Endothelial cell (in vitro differentiated cells): Measurements from ENCODE around the gene NOP16. TPM values are rescaled to one million over a fixed set of nuclear protein-coding genes. Genes with fewer than 3 reads are reported as not detected.

Source experiments
- DNase-seq: peaks from one replicate; pipeline ENCODE4 v3.0.0; 2021; ENCODE audit warnings: low spot score
- H3K27ac Mint-ChIP-seq: one replicate; pipeline ENCODE4 v1.8.0; 2021; ENCODE audit warnings: mixed read lengths, inconsistent platforms; ENCODE audit not compliant: unreplicated experiment
- H3K27me3 Mint-ChIP-seq: one replicate; pipeline ENCODE4 v1.8.0; 2021; ENCODE audit warnings: mild to moderate bottlenecking, moderate library complexity, mixed read lengths, inconsistent platforms; ENCODE audit not compliant: unreplicated experiment
- H3K36me3 Mint-ChIP-seq: one replicate; pipeline ENCODE4 v1.8.0; 2021; ENCODE audit warnings: mild to moderate bottlenecking, low read depth, mixed read lengths, inconsistent platforms; ENCODE audit not compliant: unreplicated experiment
- H3K4me1 Mint-ChIP-seq: one replicate; pipeline ENCODE4 v1.8.0; 2021; ENCODE audit warnings: mild to moderate bottlenecking, mixed read lengths, inconsistent platforms; ENCODE audit not compliant: unreplicated experiment
- H3K4me3 Mint-ChIP-seq: one replicate; pipeline ENCODE4 v1.8.0; 2021; ENCODE audit warnings: mild to moderate bottlenecking, mixed read lengths, inconsistent platforms; ENCODE audit not compliant: unreplicated experiment
- H3K9me3 Mint-ChIP-seq: one replicate; pipeline ENCODE4 v1.8.0; 2021; ENCODE audit warnings: mixed read lengths, inconsistent platforms; ENCODE audit not compliant: unreplicated experiment
- total RNA-seq: library from RNA; stranded (reverse); fragmentation: NEBNext Ultra II Directional; extraction: Animal tissue kit (Norgen Biotek cat#: 25700); gene quantifications from one replicate; pipeline ENCODE4 v1.2.1, GENCODE V29; 2021; ENCODE audit not compliant: unreplicated experiment
- TF ChIP-seq, protein P1 (sequence below): fragments of 200-600 bp; sonication (generic); IDR thresholded peaks from one replicate; pipeline ENCODE4 v1.5.0; 2021; ENCODE audit warnings: antibody characterized with exemption; ENCODE audit not compliant: unreplicated experiment

Gene NOP16
- total RNA-seq, 1 donor from 2014 or later, result 11.9 TPM

DNA sequence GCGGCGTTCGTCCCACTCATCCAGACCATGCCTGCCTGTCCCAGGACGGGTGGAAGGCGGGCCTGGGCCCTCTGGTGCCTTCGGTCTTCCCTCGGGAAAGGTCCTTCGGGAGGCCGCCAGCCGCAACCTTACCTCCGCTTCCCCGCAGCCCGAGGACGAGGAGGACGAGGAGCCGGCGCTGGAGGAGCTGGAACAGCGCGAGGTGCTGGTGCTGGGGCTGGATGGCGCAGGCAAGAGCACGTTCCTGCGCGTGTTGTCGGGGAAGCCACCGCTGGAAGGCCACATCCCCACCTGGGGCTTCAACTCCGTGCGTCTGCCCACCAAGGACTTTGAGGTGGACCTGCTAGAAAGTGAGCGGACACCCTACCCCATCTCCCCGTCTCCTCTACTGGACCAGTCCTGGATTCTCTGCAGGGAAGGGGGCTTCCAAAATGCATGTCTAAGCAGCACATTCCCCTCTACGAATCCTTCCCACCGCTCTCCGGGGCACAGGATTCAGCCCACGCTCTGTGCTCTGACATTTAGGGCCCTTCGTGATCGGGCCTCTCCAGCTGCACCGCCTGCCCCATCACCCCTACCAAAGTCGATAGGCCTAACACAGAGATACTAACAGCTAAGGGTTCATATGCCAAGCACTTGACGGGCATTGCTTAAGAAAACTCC, 22.0 kb downstream of the NOP16 start:
- TF ChIP-seq, protein P1, sequence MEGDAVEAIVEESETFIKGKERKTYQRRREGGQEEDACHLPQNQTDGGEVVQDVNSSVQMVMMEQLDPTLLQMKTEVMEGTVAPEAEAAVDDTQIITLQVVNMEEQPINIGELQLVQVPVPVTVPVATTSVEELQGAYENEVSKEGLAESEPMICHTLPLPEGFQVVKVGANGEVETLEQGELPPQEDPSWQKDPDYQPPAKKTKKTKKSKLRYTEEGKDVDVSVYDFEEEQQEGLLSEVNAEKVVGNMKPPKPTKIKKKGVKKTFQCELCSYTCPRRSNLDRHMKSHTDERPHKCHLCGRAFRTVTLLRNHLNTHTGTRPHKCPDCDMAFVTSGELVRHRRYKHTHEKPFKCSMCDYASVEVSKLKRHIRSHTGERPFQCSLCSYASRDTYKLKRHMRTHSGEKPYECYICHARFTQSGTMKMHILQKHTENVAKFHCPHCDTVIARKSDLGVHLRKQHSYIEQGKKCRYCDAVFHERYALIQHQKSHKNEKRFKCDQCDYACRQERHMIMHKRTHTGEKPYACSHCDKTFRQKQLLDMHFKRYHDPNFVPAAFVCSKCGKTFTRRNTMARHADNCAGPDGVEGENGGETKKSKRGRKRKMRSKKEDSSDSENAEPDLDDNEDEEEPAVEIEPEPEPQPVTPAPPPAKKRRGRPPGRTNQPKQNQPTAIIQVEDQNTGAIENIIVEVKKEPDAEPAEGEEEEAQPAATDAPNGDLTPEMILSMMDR, result no peak
- no peaks in the 10 kb centered on the region for H3K4me1 Mint-ChIP-seq
- H3K27me3 Mint-ChIP-seq, result peaks cover 14% of the 10 kb centered on the region
- H3K9me3 Mint-ChIP-seq, result no peaks in the 10 kb centered on the region
- H3K4me3 Mint-ChIP-seq, result peak overlapping the region; percentile 81
- H3K36me3 Mint-ChIP-seq, result peaks cover 20% of the 10 kb centered on the region
- no peak overlapping the region for H3K27ac Mint-ChIP-seq
- DNase-seq, result peak; percentile 21

DNA sequence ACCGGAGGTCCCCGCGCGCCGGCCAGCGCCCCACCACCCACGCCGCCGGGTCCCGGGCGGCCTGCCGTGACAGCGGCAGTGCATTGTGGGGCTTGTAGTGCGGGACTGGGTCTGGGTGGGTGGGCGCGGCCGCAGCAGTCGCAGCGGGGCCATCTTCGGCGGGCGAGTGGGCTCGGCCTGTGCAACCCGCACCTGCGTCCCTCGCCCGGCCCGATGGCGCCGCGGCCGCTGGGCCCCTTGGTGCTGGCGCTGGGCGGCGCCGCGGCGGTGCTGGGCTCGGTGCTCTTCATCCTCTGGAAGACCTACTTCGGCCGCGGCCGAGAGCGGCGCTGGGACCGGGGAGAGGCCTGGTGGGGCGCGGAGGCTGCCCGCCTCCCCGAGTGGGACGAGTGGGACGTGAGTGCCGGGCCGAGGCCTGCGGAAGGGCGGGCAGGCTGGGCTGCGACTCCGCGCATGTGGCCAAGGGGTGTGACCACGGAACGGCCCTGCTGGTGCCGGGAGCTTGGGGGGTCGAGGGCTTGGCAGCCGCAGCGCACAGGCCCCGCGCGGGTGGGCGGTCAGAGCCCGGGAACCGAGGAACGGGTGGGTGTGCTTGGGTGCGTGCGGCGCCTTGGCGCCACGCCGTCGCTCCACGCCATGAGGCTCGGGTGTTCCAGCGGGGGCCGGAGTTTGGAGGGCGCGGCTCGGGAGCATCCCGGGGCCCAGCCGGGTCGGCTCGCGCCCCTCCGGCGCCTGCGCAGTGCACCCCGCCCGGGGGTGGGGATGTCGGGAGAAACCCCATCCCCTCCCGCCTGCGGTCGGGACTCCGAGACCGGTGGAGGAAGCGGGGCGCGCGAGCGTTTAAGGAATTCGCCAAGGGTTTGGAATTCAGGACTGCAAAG, 22.8 kb downstream of the NOP16 start, which contains the start of gene ARL10:
Gene ARL10 (plus strand): TSS at position 137 of the 881 bp plus-strand sequence. CDS start 77 bp downstream, at position 214.
- no peak within 1 kb of the TSS for H3K27ac Mint-ChIP-seq
- no peaks in the 10 kb centered on the region for H3K9me3 Mint-ChIP-seq
- DNase-seq, result peak; percentile 36
- peak within 1 kb of the TSS; percentile 80 for H3K4me3 Mint-ChIP-seq
- peaks cover 17% of the 10 kb centered on the region for H3K36me3 Mint-ChIP-seq
- H3K4me1 Mint-ChIP-seq, result peaks cover 3% of the 10 kb centered on the region
- TF ChIP-seq, protein P1, result no peak
- H3K27me3 Mint-ChIP-seq, result peaks cover 14% of the 10 kb centered on the region

DNA sequence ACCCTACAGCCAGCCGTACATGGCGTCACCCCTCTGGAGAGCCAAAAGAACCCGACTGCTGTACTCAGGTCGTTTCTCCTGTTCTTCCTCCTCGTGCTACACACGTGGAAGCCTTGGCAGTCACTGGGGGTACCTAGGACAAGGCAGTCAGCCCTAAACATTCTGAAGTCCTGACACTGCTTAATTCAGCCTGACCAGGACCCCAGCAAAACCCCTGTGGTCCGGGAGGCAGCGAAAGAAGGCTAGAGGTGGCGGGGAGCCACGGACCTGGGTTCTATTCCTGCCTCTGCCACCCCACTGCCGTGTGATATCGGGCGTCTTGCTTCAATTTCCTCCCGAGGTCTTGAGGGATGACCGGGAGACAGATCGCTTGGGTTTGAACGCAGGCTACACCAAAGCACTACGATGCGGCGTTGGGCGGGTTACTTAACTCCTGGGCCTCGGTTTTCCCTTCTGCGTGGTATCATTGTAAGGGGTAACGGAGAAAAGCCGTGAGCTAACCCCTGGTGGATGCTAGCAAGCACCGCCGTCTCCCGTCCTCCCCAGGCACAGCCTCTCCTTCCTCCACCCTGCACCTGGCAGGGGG, 23.5 kb downstream of the NOP16 start:
- Mint-ChIP-seq H3K27ac (no peak overlapping the region), H3K36me3 (peaks cover 17% of the 10 kb centered on the region), H3K4me3 (peak overlapping the region; percentile 80), H3K4me1 (peaks cover 3% of the 10 kb centered on the region), H3K9me3 (no peaks in the 10 kb centered on the region), H3K27me3 (peaks cover 14% of the 10 kb centered on the region)
- DNase-seq, result no peak
- TF ChIP-seq, protein P1, result no peak

DNA sequence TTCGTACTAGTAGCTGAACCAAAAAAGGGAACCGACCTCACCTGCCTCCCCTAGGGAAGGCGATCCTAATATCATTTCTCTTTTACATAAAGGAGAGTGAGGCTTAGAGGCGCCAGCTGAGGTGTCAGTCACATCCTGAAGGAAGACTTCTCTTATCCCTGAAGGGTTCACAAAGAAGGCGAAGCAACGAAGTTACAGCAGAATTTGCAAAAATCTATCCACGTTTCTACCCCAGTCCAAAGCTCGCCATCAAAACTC, 26.2 kb downstream of the NOP16 start:
- Mint-ChIP-seq H3K27ac (no peak overlapping the region), H3K36me3 (peaks cover 14% of the 10 kb centered on the region), H3K4me1 (peaks cover 8% of the 10 kb centered on the region), H3K4me3 (peak overlapping the region; percentile 97), H3K9me3 (no peaks in the 10 kb centered on the region), H3K27me3 (peaks cover 12% of the 10 kb centered on the region)
- DNase-seq, result no peak
- TF ChIP-seq, protein P1, result no peak
